MM.1S (cell line): Measurements from ENCODE around the gene C11orf54.

ENCODE experiments used
- EZH2phosphoT487 ChIP-seq: fragments of 300-600 bp; sonication (generic); IDR thresholded peaks from 2 replicates; pipeline ENCODE4 v1.6.1; 2018; ENCODE audit warnings: antibody characterized with exemption, low read length
- TF ChIP-seq, protein P1 (sequence below): fragments of 300-600 bp; sonication (generic); IDR thresholded peaks from 2 replicates; pipeline ENCODE4 v1.5.1; 2016; ENCODE audit warnings: antibody characterized with exemption, low read length, mixed read lengths

- TF ChIP-seq, protein P1, sequence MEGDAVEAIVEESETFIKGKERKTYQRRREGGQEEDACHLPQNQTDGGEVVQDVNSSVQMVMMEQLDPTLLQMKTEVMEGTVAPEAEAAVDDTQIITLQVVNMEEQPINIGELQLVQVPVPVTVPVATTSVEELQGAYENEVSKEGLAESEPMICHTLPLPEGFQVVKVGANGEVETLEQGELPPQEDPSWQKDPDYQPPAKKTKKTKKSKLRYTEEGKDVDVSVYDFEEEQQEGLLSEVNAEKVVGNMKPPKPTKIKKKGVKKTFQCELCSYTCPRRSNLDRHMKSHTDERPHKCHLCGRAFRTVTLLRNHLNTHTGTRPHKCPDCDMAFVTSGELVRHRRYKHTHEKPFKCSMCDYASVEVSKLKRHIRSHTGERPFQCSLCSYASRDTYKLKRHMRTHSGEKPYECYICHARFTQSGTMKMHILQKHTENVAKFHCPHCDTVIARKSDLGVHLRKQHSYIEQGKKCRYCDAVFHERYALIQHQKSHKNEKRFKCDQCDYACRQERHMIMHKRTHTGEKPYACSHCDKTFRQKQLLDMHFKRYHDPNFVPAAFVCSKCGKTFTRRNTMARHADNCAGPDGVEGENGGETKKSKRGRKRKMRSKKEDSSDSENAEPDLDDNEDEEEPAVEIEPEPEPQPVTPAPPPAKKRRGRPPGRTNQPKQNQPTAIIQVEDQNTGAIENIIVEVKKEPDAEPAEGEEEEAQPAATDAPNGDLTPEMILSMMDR, result no peak
- no peak for TF ChIP-seq EZH2phosphoT487
These were observed 11.1 kb upstream of the C11orf54 start for GRCh38 chr11:93730108-93731107.
